Measurements from ENCODE around the gene SFTPA1.

- TF ChIP-seq, protein P1, sequence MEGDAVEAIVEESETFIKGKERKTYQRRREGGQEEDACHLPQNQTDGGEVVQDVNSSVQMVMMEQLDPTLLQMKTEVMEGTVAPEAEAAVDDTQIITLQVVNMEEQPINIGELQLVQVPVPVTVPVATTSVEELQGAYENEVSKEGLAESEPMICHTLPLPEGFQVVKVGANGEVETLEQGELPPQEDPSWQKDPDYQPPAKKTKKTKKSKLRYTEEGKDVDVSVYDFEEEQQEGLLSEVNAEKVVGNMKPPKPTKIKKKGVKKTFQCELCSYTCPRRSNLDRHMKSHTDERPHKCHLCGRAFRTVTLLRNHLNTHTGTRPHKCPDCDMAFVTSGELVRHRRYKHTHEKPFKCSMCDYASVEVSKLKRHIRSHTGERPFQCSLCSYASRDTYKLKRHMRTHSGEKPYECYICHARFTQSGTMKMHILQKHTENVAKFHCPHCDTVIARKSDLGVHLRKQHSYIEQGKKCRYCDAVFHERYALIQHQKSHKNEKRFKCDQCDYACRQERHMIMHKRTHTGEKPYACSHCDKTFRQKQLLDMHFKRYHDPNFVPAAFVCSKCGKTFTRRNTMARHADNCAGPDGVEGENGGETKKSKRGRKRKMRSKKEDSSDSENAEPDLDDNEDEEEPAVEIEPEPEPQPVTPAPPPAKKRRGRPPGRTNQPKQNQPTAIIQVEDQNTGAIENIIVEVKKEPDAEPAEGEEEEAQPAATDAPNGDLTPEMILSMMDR (IDR thresholded peaks at IDR 0.05): no peak
- TF ChIP-seq POLR2A (IDR thresholded peaks at IDR 0.05): no peak
Observed at GRCh38 chr10:79588800-79589199, 21.9 kb upstream of the SFTPA1 start.

Measured in stomach (tissue), 4 donors.